ENCODE data around the gene SSH2.

DNA sequence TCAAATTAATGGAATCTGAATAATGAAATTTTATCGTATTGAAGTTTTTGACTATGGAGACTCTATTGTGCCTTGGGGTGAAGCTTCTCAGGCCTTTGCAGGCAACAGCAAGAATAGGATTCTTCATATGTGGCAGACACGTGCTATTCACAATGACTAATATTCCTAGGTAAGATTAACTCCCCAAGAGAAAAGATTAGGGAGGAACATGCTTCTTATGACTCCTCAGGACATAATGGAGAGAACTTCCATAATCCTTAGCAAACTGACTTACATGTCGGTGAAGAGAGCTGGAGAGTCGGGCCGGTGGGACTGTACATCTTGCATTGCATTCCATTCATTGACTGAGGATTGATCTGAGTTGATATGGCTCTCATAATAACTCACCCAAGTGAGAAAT lies 258.4 kb downstream of the SSH2 start:
- TF ChIP-seq EZH2 (IDR thresholded peaks at IDR 0.05) (no peak), FOXP2 (optimal IDR thresholded peaks at IDR 0.05; ENCODE audit: control extremely low read depth, extremely low read length, insufficient read depth) (no peak), POLR2AphosphoS5 (IDR thresholded peaks at IDR 0.05; ENCODE audit: borderline replicate concordance, low read depth, low read length) (no peak)
